ENCODE measurements around the gene DOCK8.

The DOCK8 gene

GRCh38 chr9:431701-432100 lies 217.0 kb downstream of the DOCK8 start:
- DNase-seq: no peak

GRCh38 chr9:436482-436881 lies 221.8 kb downstream of the DOCK8 start:
- no peak for DNase-seq

GRCh38 chr9:437066-437465 lies 222.4 kb downstream of the DOCK8 start:
- DNase-seq: no peak

GRCh38 chr9:437574-438001 lies 222.9 kb downstream of the DOCK8 start:
- no peak for DNase-seq

GRCh38 chr9:438066-438465 lies 223.4 kb downstream of the DOCK8 start:
- DNase-seq: no peak

- DNase-seq: no peak
These were observed 224.5 kb downstream of the DOCK8 start for GRCh38 chr9:438961-439768.

- no peak for DNase-seq
These were observed 226.5 kb downstream of the DOCK8 start for GRCh38 chr9:441126-441525.

GRCh38 chr9:444528-444927 lies 229.9 kb downstream of the DOCK8 start:
- no peak for DNase-seq

- DNase-seq: no peak
These were observed 230.4 kb downstream of the DOCK8 start for GRCh38 chr9:445033-445432.

GRCh38 chr9:446074-446699 lies 231.5 kb downstream of the DOCK8 start:
- DNase-seq: no peak

- no peak for DNase-seq
These were observed 232.8 kb downstream of the DOCK8 start for GRCh38 chr9:447230-448025.

GRCh38 chr9:450057-450456 lies 235.4 kb downstream of the DOCK8 start:
- DNase-seq: no peak

GRCh38 chr9:450561-450960 lies 235.9 kb downstream of the DOCK8 start:
- DNase-seq: no peak

- DNase-seq: no peak
These were observed 239.2 kb downstream of the DOCK8 start for GRCh38 chr9:453832-454231.

GRCh38 chr9:456365-456764 lies 241.7 kb downstream of the DOCK8 start:
- peak; percentile 12 for DNase-seq

- no peak for DNase-seq
These were observed 243.9 kb downstream of the DOCK8 start for GRCh38 chr9:458590-458989.

GRCh38 chr9:459491-460444 lies 245.1 kb downstream of the DOCK8 start:
- DNase-seq: no peak

- DNase-seq: no peak
These were observed 247.5 kb downstream of the DOCK8 start for GRCh38 chr9:462121-462520.

GRCh38 chr9:462606-463005 lies 247.9 kb downstream of the DOCK8 start:
- DNase-seq: no peak

GRCh38 chr9:463455-464171 lies 248.9 kb downstream of the DOCK8 start:
- DNase-seq: no peak

- DNase-seq: no peak
These were observed 252.1 kb downstream of the DOCK8 start for GRCh38 chr9:466747-467146.
